Liver (tissue), 9 donors: ENCODE data around the gene ZSCAN18. TPM values are rescaled to one million over a fixed set of nuclear protein-coding genes. Genes with fewer than 3 reads are reported as not detected.
A peak's percentile ranks its signal among the peaks of the same experiment; 100 is the strongest.

ENCODE experiments used
- DNase-seq: peaks from one replicate; pipeline ENCODE4 v3.0.0-alpha.2; 2017; ENCODE audit warnings: low spot score
- H3K27ac ChIP-seq, 2 donors: one replicate each; pipeline ENCODE4 v1.7.0; 2013; ENCODE audit warnings: inconsistent platforms in 2 of 2, low read length in 2 of 2, control low read depth in 1 of 2, low read depth in 1 of 2, mild to moderate bottlenecking in 1 of 2
- H3K27me3 ChIP-seq, 4 donors: one replicate each; pipeline versions ENCODE4 v1.6.1 to v1.7.0; 2013; ENCODE audit warnings: low read length in 3 of 4, inconsistent platforms in 1 of 4, mild to moderate bottlenecking in 1 of 4, moderate library complexity in 1 of 4; ENCODE audit not compliant: control insufficient read depth in 4 of 4, insufficient read depth in 4 of 4
- H3K36me3 ChIP-seq, 4 donors: one replicate each; pipeline versions ENCODE4 v1.6.1 to v1.7.0; 2013; ENCODE audit warnings: low read length in 3 of 4, mild to moderate bottlenecking in 3 of 4, low read depth in 1 of 4, moderate library complexity in 1 of 4; ENCODE audit not compliant: control insufficient read depth in 4 of 4, insufficient read depth in 3 of 4
- H3K4me1 ChIP-seq, 4 donors: one replicate each; pipeline versions ENCODE4 v1.6.1 to v1.7.0; 2013; ENCODE audit warnings: low read length in 3 of 4, mild to moderate bottlenecking in 3 of 4, moderate library complexity in 1 of 4; ENCODE audit not compliant: control insufficient read depth in 4 of 4, insufficient read depth in 4 of 4
- H3K4me3 ChIP-seq, 3 donors: one replicate each; pipeline versions ENCODE4 v1.6.1 to v1.7.0; 2013; ENCODE audit warnings: low read length in 3 of 3, control low read depth in 1 of 3, low read depth in 1 of 3, mild to moderate bottlenecking in 1 of 3
- H3K9ac ChIP-seq, 2 donors: one replicate each; pipeline ENCODE4 v1.7.0; 2013; ENCODE audit warnings: low read length in 2 of 2, mild to moderate bottlenecking in 2 of 2, moderate library complexity in 2 of 2, control low read depth in 1 of 2, low read depth in 1 of 2
- H3K9me3 ChIP-seq, 4 donors: one replicate each; pipeline versions ENCODE4 v1.6.1 to v1.7.0; 2013; ENCODE audit warnings: low read length in 3 of 4; ENCODE audit not compliant: control insufficient read depth in 4 of 4
- CTCF ChIP-seq: fragments of 150-350 bp; IDR thresholded peaks from 2 replicates; pipeline ENCODE4 v1.5.1; 2017; ENCODE audit warnings: improper control_type of control experiment, low read depth, low read length; ENCODE audit not compliant: missing input control
- EGR1 ChIP-seq, 2 donors: IDR thresholded peaks; 2 replicates each; pipeline ENCODE4 v1.6.1; 2016 to 2018; ENCODE audit warnings: antibody characterized with exemption in 2 of 2, low read depth in 2 of 2
- FOXA2 ChIP-seq: IDR thresholded peaks from 2 replicates; pipeline ENCODE4 v1.6.1; 2016; ENCODE audit warnings: antibody characterized with exemption
- GABPA ChIP-seq, 2 donors: IDR thresholded peaks in 1 of 2; conservative IDR thresholded peaks in 1 of 2; 2 replicates each; pipeline ENCODE4 v1.6.1; 2016; ENCODE audit warnings: antibody characterized with exemption in 2 of 2, mild to moderate bottlenecking in 1 of 2, moderate library complexity in 1 of 2
- HNF4A ChIP-seq, 2 donors: conservative IDR thresholded peaks; 2 replicates each; pipeline ENCODE4 v1.6.1; 2016; ENCODE audit warnings: antibody characterized with exemption in 2 of 2, mild to moderate bottlenecking in 2 of 2
- HNF4G ChIP-seq: IDR thresholded peaks from 2 replicates; pipeline ENCODE4 v1.6.1; 2016; ENCODE audit warnings: antibody characterized with exemption
- JUND ChIP-seq, 2 donors: IDR thresholded peaks; 2 replicates each; pipeline ENCODE4 v1.6.1; 2016; ENCODE audit warnings: antibody characterized with exemption in 2 of 2
- MAX ChIP-seq: IDR thresholded peaks from 2 replicates; pipeline ENCODE4 v1.6.1; 2016; ENCODE audit warnings: antibody characterized with exemption
- NR2F2 ChIP-seq: IDR thresholded peaks from 2 replicates; pipeline ENCODE4 v1.6.1; 2016; ENCODE audit warnings: antibody characterized with exemption
- RAD21 ChIP-seq, 2 donors: IDR thresholded peaks; 2 replicates each; pipeline ENCODE4 v1.6.1; 2016; ENCODE audit warnings: antibody characterized with exemption in 2 of 2, mild to moderate bottlenecking in 2 of 2
- REST ChIP-seq: IDR thresholded peaks from 2 replicates; pipeline ENCODE4 v1.6.1; 2016; ENCODE audit warnings: antibody characterized with exemption, mild to moderate bottlenecking
- RXRA ChIP-seq, 2 donors: IDR thresholded peaks; 2 replicates each; pipeline ENCODE4 v1.6.1; 2017 to 2018; ENCODE audit warnings: antibody characterized with exemption in 2 of 2, mild to moderate bottlenecking in 1 of 2
- SP1 ChIP-seq: IDR thresholded peaks from 2 replicates; pipeline ENCODE4 v1.6.1; 2018; ENCODE audit warnings: antibody characterized with exemption, mild to moderate bottlenecking
- TAF1 ChIP-seq: conservative IDR thresholded peaks from 2 replicates; pipeline ENCODE4 v1.6.1; 2016; ENCODE audit warnings: antibody characterized with exemption, mild to moderate bottlenecking
- YY1 ChIP-seq: IDR thresholded peaks from 2 replicates; pipeline ENCODE4 v1.6.1; 2016; ENCODE audit warnings: antibody characterized with exemption, mild to moderate bottlenecking
- ZBTB33 ChIP-seq: IDR thresholded peaks from 2 replicates; pipeline ENCODE4 v1.6.1; 2016; ENCODE audit warnings: antibody characterized with exemption
- WGBS: extraction: QIAGEN DNeasy Blood & Tissue Kit; methylation state at CpG from one replicate; pipeline ENCODE4 v1.1.7; 2013; 5-methylcytosine and 5-hydroxymethylcytosine counted together
- polyA plus RNA-seq, 2 donors: library from polyadenylated mRNA; stranded (reverse) in 1 of 2; unstranded in 1 of 2; fragments of 200-250 nt in 1 of 2; fragments of >200 nt in 1 of 2; fragmentation: Nextera tagmentation in 1 of 2; extraction: Ambion mirVana in 1 of 2; gene quantifications; one replicate each; pipeline versions ENCODE4 v1.2.1 to v1.2.3, GENCODE V29; 2013 to 2015
- total RNA-seq, 2 donors: library from RNA; depleted of rRNA; stranded (reverse); fragments of >200 nt; gene quantifications; one replicate each; pipeline ENCODE4 v1.2.3, GENCODE V29; 2014
- TF ChIP-seq, protein P1 (sequence below): IDR thresholded peaks from 2 replicates; pipeline ENCODE4 v1.6.1; 2016; ENCODE audit warnings: antibody characterized with exemption
- donor health status: healthy.
- donor health status: healthy.
- donor health status: healthy.
- donor health status: healthy.
- donor health status: healthy.

The ZSCAN18 gene
- total and polyA plus RNA-seq, 4 donors: 2.1 to 21.7 (median 11.7) TPM

GRCh38 chr19:58096884-58097283 is 1.1 kb downstream of the ZSCAN18 start:
- TF ChIP-seq EGR1 (IDR thresholded peaks at IDR 0.05; ENCODE audit: low read depth in 2 of 2): no peak
- TF ChIP-seq RXRA (IDR thresholded peaks at IDR 0.05): no peak
- TF ChIP-seq HNF4G: no peak
- no peak for TF ChIP-seq FOXA2
- no peak for TF ChIP-seq CTCF
- TF ChIP-seq YY1: no peak
- TF ChIP-seq NR2F2: no peak
- TF ChIP-seq GABPA (IDR thresholded peaks at IDR 0.05 in 1 of 2, conservative IDR thresholded peaks at IDR 0.05 in 1 of 2): no peak
- no peak for TF ChIP-seq REST
- TF ChIP-seq JUND (IDR thresholded peaks at IDR 0.05): no peak
- TF ChIP-seq MAX: no peak
- no peak for TF ChIP-seq RAD21 (IDR thresholded peaks at IDR 0.05)
- no peak for TF ChIP-seq HNF4A (conservative IDR thresholded peaks at IDR 0.05)
- TF ChIP-seq SP1: no peak
- TF ChIP-seq TAF1: no peak
- no peak for TF ChIP-seq ZBTB33
- 90% methylated on average over 13 of the region's 13 CpGs for WGBS
- Histone ChIP-seq H3K27me3 (no peaks in the 10 kb centered on the region), H3K36me3 (no peaks in the 10 kb centered on the region), H3K27ac (no peak overlapping the region), H3K4me1 (peaks cover 0 to 6% (median 3%) of the 10 kb centered on the region in 4 donors), H3K9me3 (peaks cover 13 to 29% (median 23%) of the 10 kb centered on the region in 4 donors), H3K9ac (no peak overlapping the region), H3K4me3 (peak overlapping the region in 2 of 3 donors; percentile 27 to 38)
- DNase-seq: no peak

DNA sequence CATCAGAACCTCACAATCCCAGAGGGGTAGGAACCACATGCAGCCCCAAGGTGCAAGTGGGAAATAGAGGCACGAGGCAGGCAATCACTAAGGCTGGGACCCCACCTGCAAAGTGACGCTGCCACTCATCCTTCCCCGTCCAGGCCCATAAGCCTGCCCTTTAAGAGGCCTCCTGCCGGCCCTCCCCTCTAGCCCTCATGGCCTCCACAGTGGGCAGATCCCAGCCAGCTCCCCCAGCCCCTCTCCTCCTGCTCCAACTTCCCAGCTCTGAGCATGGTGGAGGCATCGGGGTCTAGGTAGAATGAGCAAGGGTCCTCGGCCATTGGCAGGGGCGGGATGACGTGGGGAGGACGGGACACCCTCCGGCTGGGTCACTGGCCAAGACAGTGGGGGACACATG is 2.7 kb downstream of the ZSCAN18 start:
- H3K9me3 ChIP-seq: peaks cover 20 to 29% (median 26%) of the 10 kb centered on the region in 4 donors
- TF ChIP-seq CTCF (no peak), NR2F2 (no peak), YY1 (no peak), SP1 (no peak), TAF1 (no peak), GABPA (IDR thresholded peaks at IDR 0.05 in 1 of 2, conservative IDR thresholded peaks at IDR 0.05 in 1 of 2) (no peak), EGR1 (IDR thresholded peaks at IDR 0.05; ENCODE audit: low read depth in 2 of 2) (no peak), RXRA (IDR thresholded peaks at IDR 0.05) (no peak), HNF4G (no peak), HNF4A (conservative IDR thresholded peaks at IDR 0.05) (no peak), RAD21 (IDR thresholded peaks at IDR 0.05) (no peak), ZBTB33 (no peak), FOXA2 (no peak)
- TF ChIP-seq, protein P1, sequence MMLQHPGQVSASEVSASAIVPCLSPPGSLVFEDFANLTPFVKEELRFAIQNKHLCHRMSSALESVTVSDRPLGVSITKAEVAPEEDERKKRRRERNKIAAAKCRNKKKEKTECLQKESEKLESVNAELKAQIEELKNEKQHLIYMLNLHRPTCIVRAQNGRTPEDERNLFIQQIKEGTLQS: no peak
- WGBS: 95% methylated on average over 10 of the region's 10 CpGs

More for the DNA sequence above, 2.7 kb downstream of the ZSCAN18 start:
- DNase-seq: no peak
- Histone ChIP-seq H3K4me1 (peaks cover 0 to 6% (median 3%) of the 10 kb centered on the region in 4 donors), H3K9ac (no peak overlapping the region), H3K4me3 (peak overlapping the region in 1 of 3 donors; percentile 6), H3K27me3 (no peaks in the 10 kb centered on the region), H3K36me3 (no peaks in the 10 kb centered on the region), H3K27ac (no peak overlapping the region)
